Heart left ventricle (tissue), 16 donors: Measurements from ENCODE around the gene ATPAF1. TPM values are rescaled to one million over a fixed set of nuclear protein-coding genes. Genes with fewer than 3 reads are reported as not detected.
A peak's percentile ranks its signal among the peaks of the same experiment; 100 is the strongest.

ENCODE experiments used
- ATAC-seq, 4 donors: fragments of 200-7000 bp; cut with Tn5 transposase; one replicate each; pipeline ENCODE4 v1.9.1; 2020 to 2022; ENCODE audit warnings: moderate library complexity in 4 of 4, mild to moderate bottlenecking in 3 of 4, moderate number of reproducible peaks in 1 of 4
- DNase-seq, 5 donors: peaks; one replicate each; pipeline ENCODE4 v3.0.0-alpha.2; 2020
- H3K27ac ChIP-seq, 12 donors: fragments of 200-600 bp; sonication (generic) in 4 of 12; one replicate each; pipeline versions ENCODE4 v1.5.0 to v1.8.0; 2016 to 2022; ENCODE audit warnings: mild to moderate bottlenecking in 2 of 12
- H3K27me3 ChIP-seq, 9 donors: fragments of 200-600 bp; sonication (generic) in 2 of 9; one replicate each; pipeline versions ENCODE4 v1.5.1 to v1.8.0; 2016 to 2022; ENCODE audit warnings: mild to moderate bottlenecking in 3 of 9
- H3K36me3 ChIP-seq, 9 donors: fragments of 200-600 bp; sonication (generic) in 2 of 9; one replicate each; pipeline versions ENCODE4 v1.5.0 to v1.8.0; 2018 to 2022; ENCODE audit warnings: mild to moderate bottlenecking in 2 of 9
- H3K4me1 ChIP-seq, 12 donors: fragments of 200-600 bp; sonication (generic) in 4 of 12; one replicate each; pipeline versions ENCODE4 v1.5.0 to v1.8.0; 2016 to 2022; ENCODE audit warnings: mild to moderate bottlenecking in 3 of 12
- H3K4me3 ChIP-seq, 12 donors: fragments of 200-600 bp; sonication (generic) in 4 of 12; one replicate each; pipeline versions ENCODE4 v1.5.0 to v1.8.0; 2017 to 2022; ENCODE audit warnings: mild to moderate bottlenecking in 9 of 12, moderate library complexity in 4 of 12
- H3K9me3 ChIP-seq, 12 donors: fragments of 200-600 bp; sonication (generic) in 4 of 12; one replicate each; pipeline versions ENCODE4 v1.5.0 to v1.8.0; 2016 to 2022; ENCODE audit warnings: mild to moderate bottlenecking in 1 of 12
- CTCF ChIP-seq, 12 donors: fragments of 200-600 bp; sonication (generic) in 4 of 12; IDR thresholded peaks; one replicate each; pipeline versions ENCODE4 v1.5.0 to v1.8.0; 2018 to 2022; ENCODE audit warnings: antibody characterized with exemption in 12 of 12, mild to moderate bottlenecking in 5 of 12
- POLR2A ChIP-seq, 2 donors: fragments of 450-650 bp; IDR thresholded peaks; one replicate each; pipeline ENCODE4 v1.6.1; 2017; ENCODE audit warnings: antibody characterized with exemption in 2 of 2, mild to moderate bottlenecking in 2 of 2, moderate library complexity in 2 of 2
- WGBS, 4 donors: extraction: QIAGEN DNeasy Blood & Tissue Kit in 2 of 4; methylation state at CpG; one replicate each; pipeline versions ENCODE4 v1.1.5 to v1.1.7; 2013 to 2018; 5-methylcytosine and 5-hydroxymethylcytosine counted together
- intact Hi-C, 10 donors: fragments of 100-400 bp; cut with DNase I; formaldehyde crosslinking; loops; one replicate each; pipeline versions ENCODE4 v1.11.1 to v1.14.2; 2022
- polyA plus RNA-seq, 2 donors: library from polyadenylated mRNA; stranded (reverse); fragments of 200-250 nt; gene quantifications; one replicate each; pipeline ENCODE4 v1.2.3, GENCODE V29; 2013
- total RNA-seq, 9 donors: library from RNA; depleted of rRNA in 2 of 9; stranded (reverse); fragments of >200 nt in 2 of 9; fragmentation: NEBNext Ultra II Directional in 3 of 9; extraction: Animal tissue kit (Norgen Biotek cat#: 25700) in 3 of 9; gene quantifications; one replicate each; pipeline versions ENCODE4 v1.1.0 to v1.2.4, GENCODE V29; 2016 to 2023
- donor health status: ischemic (EF 13 %, LVEDD 7.1; RV severe dilation, severe dysfunction).
- donor health status: healthy with polysubstance abuse.
- donor health status: DM: no; HTN: yes; CAD: no.
- donor health status: DM: no; HTN: no; CAD: no.
- donor health status: ischemic (EF 25% LVEDD 6.9; RV normal size, moderate dysfunction).
- donor health status: ischemic (EF 25% LVEDD 5.7; RV mildly dilated, moderate dysfunction).
- donor health status: healthy.
- donor health status: DM: yes; HTN: yes; CAD: no.
- donor health status: ischemic (EF 35%, LVEDD 5.7; RV mildly dilated, moderate dysfunction).
- donor health status: nonischemic (EF 11% LVEDD 7.7; RV severe dilation, severe dysfunction).
- donor health status: DM: yes; HTN: yes; CAD: no.
- donor health status: PGD.
- donor health status: ischemic (EF 29% LVEDD 5.4; RV normal size, mild dysfunction).
- donor health status: nonischemic (EF 23%, LVEDD 6.1; RV moderate dilation, normal function).

ATPAF1 gene
- total and polyA plus RNA-seq, 11 donors = 96.8 to 263 (median 179) TPM

GRCh38 chr1:46594063-46594462 lies 74.1 kb downstream of the ATPAF1 start:
- ATAC-seq = peak in 2 of 4 donors; percentile 33 to 52
- no peaks in the 10 kb centered on the region for H3K9me3 ChIP-seq
- H3K27ac ChIP-seq = peak overlapping the region in 7 of 12 donors; percentile 39 to 88 (median 69)
- peaks cover 0 to 66% (median 11%) of the 10 kb centered on the region in 12 donors for H3K4me1 ChIP-seq
- peaks cover 2 to 61% (median 51%) of the 10 kb centered on the region in 9 donors for H3K36me3 ChIP-seq
- no peak for DNase-seq
- no peaks in the 10 kb centered on the region for H3K27me3 ChIP-seq
- intact Hi-C loops = no loop called here
- WGBS, 4 donors = 89 to 92% (median 90%) methylated on average over 5 of the region's 5 CpGs
- TF ChIP-seq CTCF (IDR thresholded peaks at IDR 0.05) = no peak
- TF ChIP-seq POLR2A (IDR thresholded peaks at IDR 0.05) = no peak
- no peak overlapping the region for H3K4me3 ChIP-seq

GRCh38 chr1:46592823-46593222 lies 75.3 kb downstream of the ATPAF1 start:
- Histone ChIP-seq H3K4me1 (peaks cover 0 to 55% (median 9%) of the 10 kb centered on the region in 12 donors), H3K27ac (peak overlapping the region in 2 of 12 donors; percentile 74 to 88), H3K4me3 (no peak overlapping the region), H3K9me3 (no peaks in the 10 kb centered on the region), H3K27me3 (no peaks in the 10 kb centered on the region), H3K36me3 (peaks cover 2 to 65% (median 57%) of the 10 kb centered on the region in 9 donors)
- 86 to 95% (median 91%) methylated on average over 4 of the region's 4 CpGs for WGBS, 4 donors
- intact Hi-C loops = no loop called here
- TF ChIP-seq CTCF (IDR thresholded peaks at IDR 0.05) (no peak), POLR2A (IDR thresholded peaks at IDR 0.05) (no peak)
- ATAC-seq (no peak), DNase-seq (no peak)

DNA sequence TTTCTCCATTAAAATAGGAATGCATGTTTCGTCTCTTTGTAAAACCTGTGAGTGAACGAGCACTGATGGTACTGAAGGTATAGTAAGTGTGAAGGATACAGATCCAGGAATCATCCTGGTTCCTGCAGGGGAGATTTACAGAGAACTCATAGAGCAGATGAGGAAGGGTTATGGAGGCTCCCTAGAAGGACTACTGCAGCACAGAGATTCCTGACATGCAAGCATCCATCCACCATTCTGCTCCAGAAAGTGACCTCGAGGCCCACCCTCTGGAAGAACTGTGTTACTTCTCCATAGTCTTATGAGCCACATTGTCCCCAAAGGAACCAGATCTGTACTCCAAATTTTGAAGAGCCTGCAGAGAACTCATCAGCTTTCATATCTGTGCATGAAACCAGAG lies 78.6 kb downstream of the ATPAF1 start:
- TF ChIP-seq POLR2A (IDR thresholded peaks at IDR 0.05) (no peak), CTCF (IDR thresholded peaks at IDR 0.05) (no peak)
- H3K9me3 ChIP-seq = no peaks in the 10 kb centered on the region
- DNase-seq (no peak), ATAC-seq (no peak)
- H3K27ac ChIP-seq = peak overlapping the region in 1 of 12 donors; percentile 58
- intact Hi-C loops = no loop called here
- peaks cover 0 to 53% (median 0%) of the 10 kb centered on the region in 12 donors for H3K4me1 ChIP-seq
- no peak overlapping the region for H3K4me3 ChIP-seq
- 88 to 96% (median 91%) methylated on average over 3 of the region's 3 CpGs for WGBS, 4 donors
- no peaks in the 10 kb centered on the region for H3K27me3 ChIP-seq
- H3K36me3 ChIP-seq = peaks cover 2 to 94% (median 85%) of the 10 kb centered on the region in 9 donors

GRCh38 chr1:46587069-46587468 lies 81.1 kb downstream of the ATPAF1 start:
- TF ChIP-seq CTCF (IDR thresholded peaks at IDR 0.05) (no peak), POLR2A (IDR thresholded peaks at IDR 0.05) (no peak)
- DNase-seq (peak; percentile 41 to 79 (median 62)), ATAC-seq (peak; percentile 32 to 82 (median 70))
- WGBS, 4 donors = 82 to 88% (median 84%) methylated on average over 5 to 7 of the region's 7 CpGs
- Histone ChIP-seq H3K36me3 (peaks cover 2 to 93% (median 88%) of the 10 kb centered on the region in 9 donors), H3K4me1 (peaks cover 0 to 59% (median 0%) of the 10 kb centered on the region in 12 donors), H3K27me3 (no peaks in the 10 kb centered on the region), H3K4me3 (no peak overlapping the region), H3K27ac (peak overlapping the region in 2 of 12 donors; percentile 26 to 79), H3K9me3 (no peaks in the 10 kb centered on the region)
- intact Hi-C loops = no loop called here
